Thyroid gland (tissue), 4 donors: ENCODE measurements around the gene VPS4A. TPM values are rescaled to one million over a fixed set of nuclear protein-coding genes. Genes with fewer than 3 reads are reported as not detected.
A peak's percentile ranks its signal among the peaks of the same experiment; 100 is the strongest.
"Not testable (repeated sequence)": the region's sequence is repeated elsewhere in the genome, so short reads cannot be mapped to it uniquely, and the experiment has no call there.

Experiments used
- DNase-seq, 2 donors: peaks; one replicate each; pipeline ENCODE4 v3.0.0-alpha.2; 2019
- H3K27ac ChIP-seq, 3 donors: fragments of 200-600 bp; sonication (generic); 1 replicate in 2 of 3; 2 replicates in 1 of 3; pipeline ENCODE4 v1.5.1; 2016 to 2019; ENCODE audit warnings: mild to moderate bottlenecking in 1 of 3, moderate library complexity in 1 of 3
- H3K27me3 ChIP-seq: fragments of 200-600 bp; sonication (generic); one replicate; pipeline ENCODE4 v1.5.1; 2019
- H3K36me3 ChIP-seq, 2 donors: fragments of 200-600 bp; sonication (generic); one replicate each; pipeline ENCODE4 v1.5.1; 2016 to 2019
- H3K4me1 ChIP-seq, 2 donors: fragments of 200-600 bp; sonication (generic); one replicate each; pipeline ENCODE4 v1.5.1; 2017 to 2019
- H3K4me3 ChIP-seq, 3 donors: fragments of 200-600 bp; sonication (generic); replicated peaks in 1 of 3; 1 replicate in 2 of 3; 2 replicates in 1 of 3; pipeline ENCODE4 v1.5.1; 2016; ENCODE audit warnings: mild to moderate bottlenecking in 1 of 3
- H3K9me3 ChIP-seq: fragments of 200-600 bp; sonication (generic); one replicate; pipeline ENCODE4 v1.5.1; 2017
- POLR2A ChIP-seq, 2 donors: fragments of 450-650 bp; IDR thresholded peaks; one replicate each; pipeline ENCODE4 v1.6.1; 2017; ENCODE audit warnings: antibody characterized with exemption in 2 of 2, mild to moderate bottlenecking in 2 of 2, moderate library complexity in 1 of 2
- WGBS, 2 donors: methylation state at CpG; one replicate each; pipeline ENCODE4 v1.1.5; 2017; 5-methylcytosine and 5-hydroxymethylcytosine counted together
- intact Hi-C: fragments of 100-400 bp; cut with DNase I; formaldehyde crosslinking; loops from one replicate; pipeline ENCODE4 v1.15.1; 2023
- total RNA-seq, 4 donors: library from RNA; depleted of rRNA; stranded (reverse); fragments of >200 nt; gene quantifications; one replicate each; pipeline ENCODE4 v1.2.3, GENCODE V29; 2016
- TF ChIP-seq, protein P1 (sequence below), 6 experiments: fragments of 200-600 bp in 3 of 6; fragments of 450-650 bp in 3 of 6; sonication (generic) in 3 of 6; IDR thresholded peaks; one replicate each; pipeline ENCODE4 v1.5.1; 2016 to 2019; ENCODE audit warnings: antibody characterized with exemption in 6 of 6, mild to moderate bottlenecking in 2 of 6, inconsistent platforms in 1 of 6, moderate library complexity in 1 of 6

The VPS4A gene
- total RNA-seq, 4 donors from 2014 or later = 33.5 to 47.5 (median 43.2) TPM

DNA sequence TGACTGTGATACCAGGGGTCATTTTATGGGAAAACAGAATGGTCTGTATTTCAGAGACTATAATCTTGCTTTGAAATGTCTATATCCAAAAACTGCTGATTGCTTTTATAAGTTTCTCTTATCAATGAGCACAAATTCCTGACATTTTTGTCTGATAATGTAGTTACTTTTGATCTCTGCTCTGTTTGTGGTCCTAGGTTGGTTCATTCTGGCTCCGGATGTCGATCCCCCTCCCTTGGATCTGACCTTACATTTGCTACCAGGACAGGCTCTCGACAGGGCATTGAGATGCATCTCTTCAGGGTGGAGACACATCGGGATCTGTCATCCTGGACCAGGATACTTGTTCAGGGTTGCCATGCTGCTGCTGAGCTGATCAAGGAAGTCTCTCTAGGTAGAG lies 27.3 kb upstream of the VPS4A start:
- WGBS, 2 donors = 83 to 89% methylated on average over 4 of the region's 4 CpGs
- no peaks in the 10 kb centered on the region for H3K27me3 ChIP-seq
- H3K4me3 ChIP-seq = no peak overlapping the region
- no peaks in the 10 kb centered on the region for H3K9me3 ChIP-seq
- H3K27ac ChIP-seq = no peak overlapping the region
- TF ChIP-seq POLR2A (IDR thresholded peaks at IDR 0.05) = no peak
- TF ChIP-seq, protein P1, sequence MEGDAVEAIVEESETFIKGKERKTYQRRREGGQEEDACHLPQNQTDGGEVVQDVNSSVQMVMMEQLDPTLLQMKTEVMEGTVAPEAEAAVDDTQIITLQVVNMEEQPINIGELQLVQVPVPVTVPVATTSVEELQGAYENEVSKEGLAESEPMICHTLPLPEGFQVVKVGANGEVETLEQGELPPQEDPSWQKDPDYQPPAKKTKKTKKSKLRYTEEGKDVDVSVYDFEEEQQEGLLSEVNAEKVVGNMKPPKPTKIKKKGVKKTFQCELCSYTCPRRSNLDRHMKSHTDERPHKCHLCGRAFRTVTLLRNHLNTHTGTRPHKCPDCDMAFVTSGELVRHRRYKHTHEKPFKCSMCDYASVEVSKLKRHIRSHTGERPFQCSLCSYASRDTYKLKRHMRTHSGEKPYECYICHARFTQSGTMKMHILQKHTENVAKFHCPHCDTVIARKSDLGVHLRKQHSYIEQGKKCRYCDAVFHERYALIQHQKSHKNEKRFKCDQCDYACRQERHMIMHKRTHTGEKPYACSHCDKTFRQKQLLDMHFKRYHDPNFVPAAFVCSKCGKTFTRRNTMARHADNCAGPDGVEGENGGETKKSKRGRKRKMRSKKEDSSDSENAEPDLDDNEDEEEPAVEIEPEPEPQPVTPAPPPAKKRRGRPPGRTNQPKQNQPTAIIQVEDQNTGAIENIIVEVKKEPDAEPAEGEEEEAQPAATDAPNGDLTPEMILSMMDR (IDR thresholded peaks at IDR 0.05) = no peak
- intact Hi-C loops = no loop called here
- H3K4me1 ChIP-seq = peaks cover 0 to 11% of the 10 kb centered on the region in 2 donors
- H3K36me3 ChIP-seq = peaks cover 12 to 14% of the 10 kb centered on the region in 2 donors
- DNase-seq = no peak

DNA sequence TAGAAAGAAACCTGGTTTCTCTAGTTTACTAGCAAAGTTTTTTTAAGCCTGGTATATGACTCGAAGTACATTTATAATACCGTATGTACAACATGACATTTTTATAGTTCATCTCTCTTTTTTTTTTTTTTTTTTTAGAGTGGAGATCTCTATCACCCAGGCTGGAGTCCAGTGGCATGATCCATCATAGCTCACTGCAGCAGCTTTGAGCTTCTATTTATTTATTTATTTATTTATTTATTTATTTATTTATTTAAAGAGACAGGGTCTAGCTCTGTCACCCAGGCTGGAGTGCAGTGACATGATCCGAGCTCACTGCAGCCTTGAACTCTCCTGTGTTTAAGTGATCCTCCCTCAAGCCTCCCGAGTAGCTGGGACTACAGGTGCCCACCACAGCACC lies 25.9 kb upstream of the VPS4A start:
- Histone ChIP-seq H3K27ac (peak overlapping the region in 1 of 3 donors; percentile 64), H3K9me3 (no peaks in the 10 kb centered on the region), H3K4me3 (no peak overlapping the region), H3K27me3 (no peaks in the 10 kb centered on the region), H3K36me3 (peaks cover 12 to 14% of the 10 kb centered on the region in 2 donors), H3K4me1 (peaks cover 0 to 11% of the 10 kb centered on the region in 2 donors)
- 90 to 92% methylated on average over 4 of the region's 4 CpGs for WGBS, 2 donors
- DNase-seq = no peak
- TF ChIP-seq POLR2A (IDR thresholded peaks at IDR 0.05) = no peak
- TF ChIP-seq, protein P1 (IDR thresholded peaks at IDR 0.05) = no peak
- intact Hi-C loops = loop anchor here (5.0 kb wide), 1 partner anchor 133 kb away; no protein-coding TSS in a partner anchor

DNA sequence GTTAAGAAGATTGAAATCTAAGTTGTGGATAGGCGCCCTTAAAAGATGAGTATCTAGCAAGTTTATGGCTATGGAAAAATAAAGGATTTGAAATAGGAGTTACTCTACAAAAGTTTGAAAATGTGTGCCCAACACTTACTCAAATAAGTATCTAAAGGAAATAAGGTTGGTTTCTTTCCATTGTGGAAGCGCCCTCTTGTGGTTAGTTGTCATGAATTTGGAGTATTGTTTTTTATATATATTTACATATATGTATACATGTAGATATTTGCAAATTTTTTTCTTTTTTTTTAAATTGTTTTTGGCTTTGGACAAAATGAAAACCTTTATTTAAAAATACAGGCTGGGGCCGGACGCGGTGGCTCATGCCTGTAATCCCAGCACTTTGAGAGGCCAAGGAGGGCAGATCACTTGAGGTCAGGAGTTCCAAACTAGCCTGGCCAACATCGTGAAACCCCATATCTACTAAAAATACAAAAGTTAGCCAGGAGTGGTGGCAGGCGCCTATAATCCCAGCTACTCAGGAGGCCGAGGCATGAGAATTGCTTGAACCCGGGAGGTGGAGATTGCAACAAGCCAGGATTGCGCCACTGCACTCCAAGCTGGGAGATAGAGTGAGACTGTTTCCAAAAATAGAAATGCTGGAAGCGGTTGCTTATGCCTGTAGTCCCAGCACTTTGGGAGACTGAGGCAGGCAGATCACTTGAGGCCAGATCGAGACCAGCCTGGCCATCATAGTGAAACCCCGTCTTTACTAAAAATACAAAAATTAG lies 24.0 kb upstream of the VPS4A start:
- peak; percentile 19 to 30 for DNase-seq
- Histone ChIP-seq H3K27me3 (no peaks in the 10 kb centered on the region), H3K4me3 (no peak overlapping the region), H3K27ac (peak overlapping the region; percentile 20 to 64 (median 47)), H3K36me3 (peaks cover 12 to 14% of the 10 kb centered on the region in 2 donors), H3K4me1 (peaks cover 10 to 20% of the 10 kb centered on the region in 2 donors), H3K9me3 (no peaks in the 10 kb centered on the region)
- 65 to 67% methylated on average over 13 of the region's 13 CpGs for WGBS, 2 donors
- intact Hi-C loops = loop anchor here (5.0 kb wide), 1 partner anchor 135 kb away; no protein-coding TSS in a partner anchor
- TF ChIP-seq POLR2A (IDR thresholded peaks at IDR 0.05) = no peak
- TF ChIP-seq, protein P1 (IDR thresholded peaks at IDR 0.05) = peak; percentile 29 to 71 (median 52)

DNA sequence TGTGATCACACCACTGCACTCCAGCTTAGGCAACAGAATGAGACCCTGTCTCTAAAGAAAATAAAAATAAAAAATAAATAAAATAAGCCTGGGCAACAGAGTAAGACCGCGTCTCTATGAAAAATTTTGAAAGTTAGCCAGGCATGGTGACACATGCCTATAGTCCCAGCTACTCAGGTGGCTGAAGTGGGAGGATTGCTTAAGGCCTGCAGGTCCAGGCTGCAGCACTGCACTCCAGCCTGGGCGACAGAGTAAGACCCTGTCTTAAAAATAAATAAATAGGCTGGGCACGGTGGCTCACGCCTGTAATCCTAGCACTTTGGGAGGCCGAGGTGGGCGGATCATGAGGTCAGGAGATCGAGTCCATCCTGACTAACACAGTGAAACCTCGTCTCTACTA lies 19.5 kb upstream of the VPS4A start:
- peak overlapping the region; percentile 8 to 50 (median 14) for H3K27ac ChIP-seq
- intact Hi-C loops, H3K36me3 ChIP-seq, H3K27me3 ChIP-seq, H3K9me3 ChIP-seq, H3K4me3 ChIP-seq: not testable (repeated sequence)
- WGBS, 2 donors = 73 to 76% methylated on average over 9 of the region's 9 CpGs
- DNase-seq = peak; percentile 42 to 43
- H3K4me1 ChIP-seq = peaks cover 31 to 41% of the 10 kb centered on the region in 2 donors

DNA sequence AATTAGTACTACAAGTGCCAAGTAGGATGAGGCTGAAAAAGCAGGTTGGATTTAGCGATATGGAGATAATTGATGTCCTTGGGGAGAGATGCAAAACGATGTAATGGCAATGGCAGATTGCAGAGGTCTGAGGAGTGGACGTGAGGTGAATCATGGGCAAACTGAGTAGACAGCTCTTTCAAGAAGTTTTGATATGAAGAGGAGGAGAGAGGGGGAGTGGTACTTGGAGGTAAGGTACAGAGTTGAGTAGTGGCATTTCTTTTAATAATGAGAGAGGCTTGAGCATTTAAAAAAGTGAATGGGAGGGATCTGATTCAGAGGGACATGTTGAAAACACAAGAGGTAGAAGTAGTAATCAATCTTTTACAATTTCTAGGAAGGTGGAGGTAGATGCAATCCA lies 17.7 kb upstream of the VPS4A start:
- H3K4me1 ChIP-seq = peaks cover 36 to 41% of the 10 kb centered on the region in 2 donors
- peak overlapping the region in 2 of 3 donors; percentile 39 to 44 for H3K27ac ChIP-seq
- WGBS, 2 donors = 58 to 69% methylated on average over 3 of the region's 3 CpGs
- no peaks in the 10 kb centered on the region for H3K9me3 ChIP-seq
- H3K4me3 ChIP-seq = no peak overlapping the region
- intact Hi-C loops = no loop called here
- H3K27me3 ChIP-seq = no peaks in the 10 kb centered on the region
- no peaks in the 10 kb centered on the region for H3K36me3 ChIP-seq
- TF ChIP-seq, protein P1 (IDR thresholded peaks at IDR 0.05) = no peak
- no peak for TF ChIP-seq POLR2A (IDR thresholded peaks at IDR 0.05)
- DNase-seq = no peak
